RWPE1 (cell line): ENCODE results near the gene MAP2K7.
"Not testable (repeated sequence)": the region's sequence is repeated elsewhere in the genome, so short reads cannot be mapped to it uniquely, and the experiment has no call there.

Experiments
- CTCF ChIA-PET: fragments of 350-600 bp; sonication (Branson Sonifier 250); formaldehyde crosslinking; extraction: SDS; loops from one replicate; lab custom pipeline; 2021; lab: Yijun Ruan, JAX
- POLR2A ChIA-PET: fragments of 400-600 bp; formaldehyde crosslinking; extraction: SDS; loops from one replicate; lab custom pipeline; 2020; ENCODE audit warnings: antibody characterized with exemption; ENCODE audit not compliant: low non-redundant PET; lab: Yijun Ruan, JAX
- DNase-seq: peaks from one replicate; pipeline ENCODE4 v3.0.0; 2012; ENCODE audit warnings: low spot score
- H3K27ac ChIP-seq: fragments of 450-650 bp; 2 replicates; pipeline ENCODE4 v1.5.1; 2017
- TF ChIP-seq, protein P1 (sequence below): fragments of 450-650 bp; conservative IDR thresholded peaks from 2 replicates; pipeline ENCODE4 v1.5.1; 2017; ENCODE audit warnings: low read depth, mild to moderate bottlenecking

The MAP2K7 gene

GRCh38 chr19:7917267-7918061 lies 13.8 kb downstream of the MAP2K7 start:
- POLR2A ChIA-PET: no interaction called here
- TF ChIP-seq, protein P1, sequence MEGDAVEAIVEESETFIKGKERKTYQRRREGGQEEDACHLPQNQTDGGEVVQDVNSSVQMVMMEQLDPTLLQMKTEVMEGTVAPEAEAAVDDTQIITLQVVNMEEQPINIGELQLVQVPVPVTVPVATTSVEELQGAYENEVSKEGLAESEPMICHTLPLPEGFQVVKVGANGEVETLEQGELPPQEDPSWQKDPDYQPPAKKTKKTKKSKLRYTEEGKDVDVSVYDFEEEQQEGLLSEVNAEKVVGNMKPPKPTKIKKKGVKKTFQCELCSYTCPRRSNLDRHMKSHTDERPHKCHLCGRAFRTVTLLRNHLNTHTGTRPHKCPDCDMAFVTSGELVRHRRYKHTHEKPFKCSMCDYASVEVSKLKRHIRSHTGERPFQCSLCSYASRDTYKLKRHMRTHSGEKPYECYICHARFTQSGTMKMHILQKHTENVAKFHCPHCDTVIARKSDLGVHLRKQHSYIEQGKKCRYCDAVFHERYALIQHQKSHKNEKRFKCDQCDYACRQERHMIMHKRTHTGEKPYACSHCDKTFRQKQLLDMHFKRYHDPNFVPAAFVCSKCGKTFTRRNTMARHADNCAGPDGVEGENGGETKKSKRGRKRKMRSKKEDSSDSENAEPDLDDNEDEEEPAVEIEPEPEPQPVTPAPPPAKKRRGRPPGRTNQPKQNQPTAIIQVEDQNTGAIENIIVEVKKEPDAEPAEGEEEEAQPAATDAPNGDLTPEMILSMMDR: peak; percentile 82
- no peak for DNase-seq
- peak overlapping the region; percentile 70 for H3K27ac ChIP-seq
- CTCF ChIA-PET: interaction anchor here (0.5 kb wide), 1 partner anchor 11 kb away, joined by 9 read pairs; no protein-coding TSS in a partner anchor

GRCh38 chr19:7918062-7918614 lies 14.5 kb downstream of the MAP2K7 start:
- CTCF ChIA-PET: interaction anchor here (0.7 kb wide), 3 partner anchors 36 to 155 kb away, joined by 3 read pairs; no protein-coding TSS in a partner anchor
- H3K27ac ChIP-seq: peak overlapping the region; percentile 70
- POLR2A ChIA-PET: interaction anchor here (0.6 kb wide), 1 partner anchor 16 kb away, joined by 3 read pairs; no protein-coding TSS in a partner anchor
- TF ChIP-seq, protein P1: peak; percentile 40
- not testable (repeated sequence) for DNase-seq

DNA sequence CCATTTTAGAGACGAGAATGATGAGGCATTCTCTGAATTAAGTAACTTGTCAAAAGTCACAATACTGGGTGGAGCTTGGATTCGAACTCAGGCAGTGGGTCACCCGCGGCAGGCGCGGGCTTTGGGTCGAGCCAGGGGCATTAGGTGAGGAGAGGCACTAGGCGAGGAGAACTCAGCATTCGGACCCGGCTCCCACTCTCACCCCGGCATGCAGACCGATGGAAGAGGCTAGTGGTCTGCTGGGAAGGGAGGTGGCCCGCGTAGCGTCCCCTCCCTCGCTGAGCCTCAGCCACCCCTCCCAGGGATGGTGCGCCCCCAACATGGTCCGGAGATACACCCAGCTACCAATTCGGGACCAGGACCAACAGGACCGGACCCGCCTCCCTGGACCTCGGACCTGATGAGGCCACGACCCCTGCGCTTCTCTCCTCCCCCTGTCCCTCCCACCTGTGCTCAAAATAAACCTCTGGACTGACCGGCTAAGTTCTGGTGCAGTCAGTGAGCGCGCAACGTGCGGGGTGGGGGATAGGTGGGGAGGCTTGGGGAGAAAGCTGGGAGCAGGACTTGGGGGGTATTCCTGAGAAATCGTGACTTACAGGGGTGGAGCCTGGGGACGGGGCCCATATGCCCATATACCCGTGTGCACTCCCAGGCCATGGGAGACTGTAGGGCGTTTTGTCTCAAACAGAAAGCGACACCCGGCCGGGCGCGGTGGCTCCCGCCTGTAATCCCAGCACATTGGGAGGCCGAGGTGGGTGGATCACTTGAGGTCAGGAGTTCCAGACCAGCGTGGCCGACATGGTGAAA lies 15.1 kb downstream of the MAP2K7 start:
- POLR2A ChIA-PET: interaction anchor here (0.6 kb wide), 1 partner anchor 16 kb away, joined by 3 read pairs; no protein-coding TSS in a partner anchor
- TF ChIP-seq, protein P1: no peak
- CTCF ChIA-PET: interaction anchor here (0.6 to 1.6 kb wide), 5 partner anchors 35 to 238 kb away, joined by 3 to 8 read pairs (median 3); no protein-coding TSS in a partner anchor

GRCh38 chr19:7919610-7920518 lies 16.2 kb downstream of the MAP2K7 start, which contains the start of gene SNAPC2:
SNAPC2 (plus strand) TSS chr19:7920338; CDS start chr19:7920367, 29 bp downstream.
- DNase-seq: peak; percentile 78
- TF ChIP-seq, protein P1: no peak
- ChIA-PET CTCF (interaction anchor here (0.6 to 1.6 kb wide), 4 partner anchors 24 to 237 kb away, joined by 3 to 8 read pairs (median 4); partner anchors contain the start of gene TIMM44), POLR2A (interaction anchor here (0.7 to 0.8 kb wide), 2 partner anchors 13 to 660 kb away, joined by 3 read pairs; no protein-coding TSS in a partner anchor)
- H3K27ac ChIP-seq: peak within 1 kb of the TSS; percentile 88

More for the DNA sequence above, 15.1 kb downstream of the MAP2K7 start:
- DNase-seq: no peak
- peak overlapping the region; percentile 88 for H3K27ac ChIP-seq

DNA sequence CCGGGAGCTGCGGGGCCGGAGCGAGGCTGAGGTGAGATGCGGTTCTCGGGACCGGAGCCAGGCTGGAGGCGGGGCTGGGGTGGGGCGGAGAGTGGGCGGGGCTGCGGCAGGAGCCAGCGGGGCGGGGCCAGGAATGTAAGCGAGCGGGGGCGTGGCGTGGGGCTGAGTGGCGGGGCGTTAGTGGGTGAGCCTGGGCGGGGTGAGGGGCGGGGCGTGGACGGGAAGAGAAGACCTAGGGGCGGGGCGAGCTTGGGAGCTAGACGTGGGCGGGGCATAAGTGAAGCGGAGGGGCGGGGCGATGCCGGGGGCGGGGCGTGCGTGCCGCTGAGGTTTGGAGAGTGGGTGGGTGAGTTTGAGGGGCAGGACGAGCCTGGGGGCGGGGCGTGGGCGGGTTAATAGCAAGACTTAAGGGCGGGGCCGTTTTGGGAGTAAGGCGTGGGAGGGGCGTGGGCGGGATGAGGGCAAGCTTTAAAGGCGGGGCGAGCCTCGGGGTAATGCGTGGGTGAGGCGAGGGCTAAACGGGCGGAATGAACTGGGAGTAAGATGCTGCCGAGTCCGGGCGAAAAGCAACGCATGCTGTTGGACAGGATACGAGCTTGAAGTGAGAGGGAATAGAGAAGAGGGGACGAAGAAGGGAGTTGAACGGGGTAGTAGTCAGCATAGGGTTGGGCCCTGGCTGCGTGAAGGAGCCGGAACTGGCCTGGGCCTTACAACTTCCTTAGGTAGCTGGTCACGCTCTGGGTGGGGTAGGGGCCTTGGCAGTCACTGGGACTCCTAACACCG lies 17.0 kb downstream of the MAP2K7 start:
- POLR2A ChIA-PET: interaction anchor here (0.7 to 1.3 kb wide), 4 partner anchors 8 to 659 kb away, joined by 3 to 5 read pairs (median 3); no protein-coding TSS in a partner anchor
- DNase-seq: peak; percentile 95
- TF ChIP-seq, protein P1: no peak
- peak overlapping the region; percentile 88 for H3K27ac ChIP-seq
- CTCF ChIA-PET: interaction anchor here (0.6 to 1.6 kb wide), 5 partner anchors 9 to 352 kb away, joined by 3 to 8 read pairs (median 3); partner anchors contain the start of gene TIMM44
